K562 (cell line): Measurements from ENCODE around the gene PUM1. TPM values are rescaled to one million over a fixed set of nuclear protein-coding genes. Genes with fewer than 3 reads are reported as not detected.
A peak's percentile ranks its signal among the peaks of the same experiment; 100 is the strongest.

Source experiments
- CHD4 ChIP-seq: fragments of 200-600 bp; sonication (generic); IDR thresholded peaks from 3 replicates; pipeline ENCODE4 v1.6.1; 2012; ENCODE audit warnings: low read depth, mild to moderate bottlenecking, mixed read lengths, low read length, inconsistent platforms; ENCODE audit not compliant: insufficient read depth, insufficient replicate concordance, poor library complexity, severe bottlenecking
- ETV1 ChIP-seq: fragments of 450-650 bp; conservative IDR thresholded peaks from 2 replicates; pipeline ENCODE4 v1.6.1; 2016; ENCODE audit warnings: missing genetic modification characterization, control low read depth, low read depth, missing compliant biosample characterization
- HDGF ChIP-seq: fragments of 450-650 bp; IDR thresholded peaks from 2 replicates; pipeline ENCODE4 v1.6.1; 2016
- SIRT6 ChIP-seq: IDR thresholded peaks from one replicate; pipeline ENCODE4 v1.6.1; 2012; ENCODE audit warnings: low read depth, mild to moderate bottlenecking, control low read depth, inconsistent platforms, low read length, moderate library complexity
- SMARCA5 ChIP-seq: fragments of 450-650 bp; IDR thresholded peaks from 2 replicates; pipeline ENCODE4 v1.6.1; 2016
- ZC3H8 ChIP-seq: fragments of 450-650 bp; IDR thresholded peaks from 2 replicates; pipeline ENCODE4 v1.6.1; 2017
- ZNF551 ChIP-seq: fragments of 250-450 bp; sonication (Bioruptor Pico); IDR thresholded peaks from 2 replicates; pipeline ENCODE4 v1.5.0; 2021; ENCODE audit warnings: mild to moderate bottlenecking, moderate library complexity
- polyA plus RNA-seq, 8 experiments: library from polyadenylated mRNA; depleted of rRNA in 4 of 8; stranded (reverse) in 5 of 8; unstranded in 3 of 8; fragments of >200 nt; fragmentation: Nextera tagmentation in 2 of 8; fragmentation: Illumina TruSeq in 1 of 8; extraction: Ambion mirVana in 2 of 8; extraction: Trizol in 1 of 8; gene quantifications; 2 replicates each; pipeline versions ENCODE4 v1.2.1 to v1.2.3, GENCODE V29; 2011 to 2014; ENCODE audit warnings: inconsistent platforms in 1 of 8, missing spikeins in 1 of 8
- total RNA-seq, 7 experiments: library from RNA; depleted of rRNA in 6 of 7; stranded (reverse); fragments of >200 nt in 6 of 7; fragmentation: Illumina TruSeq in 2 of 7; extraction: Trizol in 2 of 7; gene quantifications; 2 replicates each; pipeline versions ENCODE4 v1.2.1 to v1.2.3, GENCODE V29; 2011 to 2021; ENCODE audit warnings: low replicate concordance in 1 of 7
- TF ChIP-seq, protein P1 (sequence below): fragments of 250-450 bp; sonication (Bioruptor Pico); IDR thresholded peaks from 2 replicates; pipeline ENCODE4 v1.5.0; 2022; ENCODE audit warnings: mild to moderate bottlenecking

PUM1 gene
- total and polyA plus RNA-seq, 9 of the 15 experiments (the other 6 are each of a cell fraction or from before 2014, with no cell fraction given): 37.7 to 104 (median 55.7) TPM

DNA sequence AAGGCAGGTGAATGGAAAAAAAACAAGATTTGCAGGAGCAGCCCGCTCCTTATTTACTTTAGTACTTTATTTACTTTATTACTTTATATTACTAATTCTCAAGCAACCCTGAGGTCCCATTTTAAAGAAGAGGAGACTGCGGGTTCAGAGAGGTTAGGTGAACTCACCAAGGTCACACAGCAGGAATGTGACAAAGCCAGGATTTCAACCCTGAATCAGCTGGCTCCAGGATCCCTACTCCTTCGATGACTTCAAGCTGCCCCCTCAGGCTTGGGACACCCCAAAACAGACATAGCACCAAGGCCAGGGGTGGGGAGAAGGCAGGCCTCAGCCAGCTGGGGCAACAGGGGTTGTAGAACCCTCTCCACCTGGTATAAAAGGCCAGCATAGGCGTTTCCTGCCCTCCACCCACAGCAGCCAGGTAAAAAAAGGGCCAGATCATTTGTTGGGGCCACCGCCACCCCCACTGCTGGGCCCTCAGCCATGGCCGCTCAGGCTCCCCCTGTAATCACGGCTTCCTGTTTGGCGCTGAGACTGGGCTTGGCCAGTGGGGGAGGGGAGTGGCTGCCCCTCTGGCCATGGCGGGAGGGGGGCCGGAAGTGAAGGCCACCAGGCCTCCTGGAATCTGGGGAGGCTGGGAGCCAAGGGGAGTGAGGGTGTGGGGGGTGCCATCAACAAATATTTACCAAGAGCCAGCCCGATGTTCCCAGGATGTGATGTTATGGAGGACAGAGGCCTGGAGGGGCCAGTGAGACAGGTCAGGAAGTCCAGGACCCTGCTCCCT lies 163.5 kb downstream of the PUM1 start (continued):
- TF ChIP-seq ZC3H8: no peak
- TF ChIP-seq ETV1 (tag): peak; percentile 65
- peak; percentile 66 for TF ChIP-seq CHD4
- TF ChIP-seq, protein P1, sequence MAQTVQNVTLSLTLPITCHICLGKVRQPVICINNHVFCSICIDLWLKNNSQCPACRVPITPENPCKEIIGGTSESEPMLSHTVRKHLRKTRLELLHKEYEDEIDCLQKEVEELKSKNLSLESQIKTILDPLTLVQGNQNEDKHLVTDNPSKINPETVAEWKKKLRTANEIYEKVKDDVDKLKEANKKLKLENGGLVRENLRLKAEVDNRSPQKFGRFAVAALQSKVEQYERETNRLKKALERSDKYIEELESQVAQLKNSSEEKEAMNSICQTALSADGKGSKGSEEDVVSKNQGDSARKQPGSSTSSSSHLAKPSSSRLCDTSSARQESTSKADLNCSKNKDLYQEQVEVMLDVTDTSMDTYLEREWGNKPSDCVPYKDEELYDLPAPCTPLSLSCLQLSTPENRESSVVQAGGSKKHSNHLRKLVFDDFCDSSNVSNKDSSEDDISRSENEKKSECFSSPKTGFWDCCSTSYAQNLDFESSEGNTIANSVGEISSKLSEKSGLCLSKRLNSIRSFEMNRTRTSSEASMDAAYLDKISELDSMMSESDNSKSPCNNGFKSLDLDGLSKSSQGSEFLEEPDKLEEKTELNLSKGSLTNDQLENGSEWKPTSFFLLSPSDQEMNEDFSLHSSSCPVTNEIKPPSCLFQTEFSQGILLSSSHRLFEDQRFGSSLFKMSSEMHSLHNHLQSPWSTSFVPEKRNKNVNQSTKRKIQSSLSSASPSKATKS (CRISPR knock-in tag): no peak
- TF ChIP-seq SMARCA5: peak; percentile 96
- no peak for TF ChIP-seq ZNF551 (CRISPR knock-in tag)
- peak; percentile 59; the same call in 1 of the 2 replicates for TF ChIP-seq HDGF
- TF ChIP-seq SIRT6: no peak
- TF ChIP-seq, all 486 proteins: peak for 22
